Common myeloid progenitor, CD34-positive (primary cell): Measurements from ENCODE around the gene OGFOD1.
A peak's percentile ranks its signal among the peaks of the same experiment; 100 is the strongest.

ENCODE experiments used
- CTCF ChIA-PET: fragments of 350-600 bp; sonication (Branson Sonifier 250); formaldehyde crosslinking; loops from one replicate; lab custom pipeline; 2021; ENCODE audit warnings: antibody characterized with exemption; lab: Charles Lee
- POLR2A ChIA-PET: fragments of 350-600 bp; sonication (Branson Sonifier 250); formaldehyde crosslinking; loops from one replicate; lab custom pipeline; 2021; ENCODE audit warnings: antibody characterized with exemption; lab: Charles Lee
- DNase-seq, 3 donors: peaks; one replicate each; pipeline versions ENCODE4 v3.0.0 to v3.0.0-alpha.2; 2013
- H3K27ac ChIP-seq, 2 experiments: 1 replicate in 1 of 2; 2 replicates in 1 of 2; pipeline ENCODE4 v1.7.0; 2013; ENCODE audit warnings: inconsistent platforms in 2 of 2, low read length in 2 of 2, mild to moderate bottlenecking in 2 of 2, low read depth in 1 of 2, moderate library complexity in 1 of 2; ENCODE audit not compliant: severe bottlenecking in 2 of 2, insufficient read depth in 1 of 2, poor library complexity in 1 of 2
- H3K27me3 ChIP-seq, 5 experiments: replicated peaks in 2 of 5; 1 replicate in 3 of 5; 2 replicates in 2 of 5; pipeline versions ENCODE4 v1.6.1 to v1.7.0; 2013; ENCODE audit warnings: low read length in 4 of 5, mild to moderate bottlenecking in 2 of 5, moderate library complexity in 2 of 5, inconsistent platforms in 1 of 5; ENCODE audit not compliant: insufficient read depth in 5 of 5, control insufficient read depth in 4 of 5
- H3K36me3 ChIP-seq, 4 experiments: 1 replicate in 2 of 4; 2 replicates in 2 of 4; pipeline versions ENCODE4 v1.6.1 to v1.7.0; 2013; ENCODE audit warnings: low read length in 3 of 4, control low read depth in 1 of 4, mild to moderate bottlenecking in 1 of 4; ENCODE audit not compliant: control insufficient read depth in 4 of 4, insufficient read depth in 4 of 4
- H3K4me1 ChIP-seq, 4 experiments: 1 replicate in 3 of 4; 2 replicates in 1 of 4; pipeline versions ENCODE4 v1.6.1 to v1.7.1; 2013; ENCODE audit warnings: low read length in 3 of 4, mild to moderate bottlenecking in 3 of 4, control low read depth in 1 of 4, inconsistent platforms in 1 of 4, moderate library complexity in 1 of 4; ENCODE audit not compliant: control insufficient read depth in 4 of 4, insufficient read depth in 4 of 4; ENCODE audit errors: control extremely low read depth in 1 of 4
- H3K4me3 ChIP-seq, 7 experiments: 1 replicate in 4 of 7; 2 replicates in 3 of 7; pipeline versions ENCODE4 v1.5.1 to v1.7.0; 2013; ENCODE audit warnings: mild to moderate bottlenecking in 7 of 7, low read length in 6 of 7, moderate library complexity in 6 of 7, inconsistent platforms in 2 of 7, low read depth in 2 of 7, control low read depth in 1 of 7; ENCODE audit not compliant: insufficient read depth in 4 of 7, control insufficient read depth in 1 of 7; ENCODE audit errors: extremely low read depth in 1 of 7
- H3K9me3 ChIP-seq, 5 experiments: 1 replicate in 4 of 5; 2 replicates in 1 of 5; pipeline versions ENCODE4 v1.6.1 to v1.7.1; 2013; ENCODE audit warnings: low read length in 4 of 5, mild to moderate bottlenecking in 2 of 5, inconsistent platforms in 1 of 5, low read depth in 1 of 5, moderate library complexity in 1 of 5; ENCODE audit not compliant: control insufficient read depth in 4 of 5, insufficient read depth in 2 of 5; ENCODE audit errors: control extremely low read depth in 1 of 5
- WGBS: methylation state at CpG from one replicate; pipeline ENCODE4 v1.1.5; 2013; ENCODE audit not compliant: insufficient coverage; 5-methylcytosine and 5-hydroxymethylcytosine counted together

OGFOD1 gene

DNA sequence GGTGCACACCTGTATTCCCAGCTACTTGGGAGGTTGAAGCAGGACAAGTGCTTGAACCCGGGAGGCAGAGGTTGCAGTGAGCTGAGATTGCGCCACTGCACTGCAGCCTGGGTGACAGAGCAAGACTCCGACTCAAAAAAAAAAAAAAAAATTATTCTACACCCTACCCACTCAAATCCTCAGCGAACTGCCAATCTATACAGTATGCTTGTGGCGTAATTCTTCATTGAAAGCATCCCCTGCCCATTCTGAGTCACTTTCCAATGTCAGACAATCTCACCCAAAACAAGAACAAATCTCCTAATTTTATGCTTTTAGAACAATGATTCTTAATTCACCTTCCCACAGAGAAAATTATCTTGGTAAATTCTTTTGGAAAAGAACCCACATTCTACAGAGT, 38.0 kb upstream of the OGFOD1 start:
- Histone ChIP-seq H3K27me3 (no peaks in the 10 kb centered on the region), H3K4me1 (peaks cover 0 to 8% (median 5%) of the 10 kb centered on the region in 4 experiments), H3K36me3 (peaks cover 6 to 33% (median 25%) of the 10 kb centered on the region in 4 experiments), H3K9me3 (no peaks in the 10 kb centered on the region), H3K27ac (no peak overlapping the region), H3K4me3 (no peak overlapping the region)
- ChIA-PET POLR2A (no interaction called here), CTCF (interaction anchor here (1.3 to 1.4 kb wide), 2 partner anchors 12 to 25 kb away, joined by 3 read pairs; no protein-coding TSS in a partner anchor)
- 100% methylated on average over 2 of the region's 5 CpGs for WGBS
- DNase-seq: no peak

GRCh38 chr16:56414366-56414765, 37.0 kb upstream of the OGFOD1 start:
- no CpG with 5 or more reads among the region's 5 CpGs for WGBS
- H3K27ac ChIP-seq: no peak overlapping the region
- ChIA-PET POLR2A (no interaction called here), CTCF (interaction anchor here (1.3 to 1.4 kb wide), 2 partner anchors 13 to 24 kb away, joined by 3 read pairs; no protein-coding TSS in a partner anchor)
- H3K4me3 ChIP-seq: no peak overlapping the region
- H3K27me3 ChIP-seq: no peaks in the 10 kb centered on the region
- H3K36me3 ChIP-seq: peaks cover 3 to 23% (median 16%) of the 10 kb centered on the region in 4 experiments
- DNase-seq: no peak
- H3K9me3 ChIP-seq: no peaks in the 10 kb centered on the region
- peaks cover 0 to 8% (median 5%) of the 10 kb centered on the region in 4 experiments for H3K4me1 ChIP-seq

DNA sequence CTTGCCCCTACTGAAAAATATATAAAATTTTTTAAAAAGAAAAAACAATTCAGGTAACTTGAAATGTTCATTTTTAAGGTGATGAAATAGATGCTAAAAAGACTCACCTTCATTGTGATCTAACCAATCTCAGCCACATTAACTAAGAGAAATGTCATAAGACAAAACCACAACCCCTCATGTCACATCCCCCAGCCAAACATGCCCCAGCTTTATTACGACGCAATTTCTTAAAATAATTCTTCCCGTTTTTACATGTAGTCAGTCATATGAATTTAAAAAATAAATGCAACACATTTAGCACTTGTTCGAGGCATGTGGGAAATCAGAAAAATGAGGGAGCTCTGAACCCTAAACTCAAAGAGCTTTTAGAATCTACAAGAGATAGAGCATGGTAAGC, 35.5 kb upstream of the OGFOD1 start:
- H3K4me3 ChIP-seq: no peak overlapping the region
- no CpG with 5 or more reads among the region's 4 CpGs for WGBS
- peak in 2 of 3 donors; percentile 49 to 68 for DNase-seq
- H3K36me3 ChIP-seq: peaks cover 3 to 22% (median 13%) of the 10 kb centered on the region in 4 experiments
- no peaks in the 10 kb centered on the region for H3K27me3 ChIP-seq
- ChIA-PET CTCF (interaction anchor here (1.1 to 1.4 kb wide), 2 partner anchors 12 to 15 kb away, joined by 3 to 4 read pairs; no protein-coding TSS in a partner anchor), POLR2A (no interaction called here)
- no peak overlapping the region for H3K27ac ChIP-seq
- H3K4me1 ChIP-seq: peaks cover 0 to 8% (median 5%) of the 10 kb centered on the region in 4 experiments
- no peaks in the 10 kb centered on the region for H3K9me3 ChIP-seq

GRCh38 chr16:56417138-56417537, 34.2 kb upstream of the OGFOD1 start:
- CTCF ChIA-PET: interaction anchor here (0.6 to 1.4 kb wide), 2 partner anchors 16 to 1758 kb away, joined by 4 read pairs; no protein-coding TSS in a partner anchor
- WGBS: 90% methylated on average over 2 of the region's 4 CpGs
- Histone ChIP-seq H3K4me1 (peaks cover 0 to 15% (median 8%) of the 10 kb centered on the region in 4 experiments), H3K36me3 (peaks cover 2 to 10% (median 6%) of the 10 kb centered on the region in 4 experiments), H3K9me3 (no peaks in the 10 kb centered on the region), H3K4me3 (no peak overlapping the region), H3K27me3 (no peaks in the 10 kb centered on the region), H3K27ac (no peak overlapping the region)
- no peak for DNase-seq
- POLR2A ChIA-PET: interaction anchor here (0.6 kb wide), 1 partner anchor 704 kb away, joined by 7 read pairs; no protein-coding TSS in a partner anchor

DNA sequence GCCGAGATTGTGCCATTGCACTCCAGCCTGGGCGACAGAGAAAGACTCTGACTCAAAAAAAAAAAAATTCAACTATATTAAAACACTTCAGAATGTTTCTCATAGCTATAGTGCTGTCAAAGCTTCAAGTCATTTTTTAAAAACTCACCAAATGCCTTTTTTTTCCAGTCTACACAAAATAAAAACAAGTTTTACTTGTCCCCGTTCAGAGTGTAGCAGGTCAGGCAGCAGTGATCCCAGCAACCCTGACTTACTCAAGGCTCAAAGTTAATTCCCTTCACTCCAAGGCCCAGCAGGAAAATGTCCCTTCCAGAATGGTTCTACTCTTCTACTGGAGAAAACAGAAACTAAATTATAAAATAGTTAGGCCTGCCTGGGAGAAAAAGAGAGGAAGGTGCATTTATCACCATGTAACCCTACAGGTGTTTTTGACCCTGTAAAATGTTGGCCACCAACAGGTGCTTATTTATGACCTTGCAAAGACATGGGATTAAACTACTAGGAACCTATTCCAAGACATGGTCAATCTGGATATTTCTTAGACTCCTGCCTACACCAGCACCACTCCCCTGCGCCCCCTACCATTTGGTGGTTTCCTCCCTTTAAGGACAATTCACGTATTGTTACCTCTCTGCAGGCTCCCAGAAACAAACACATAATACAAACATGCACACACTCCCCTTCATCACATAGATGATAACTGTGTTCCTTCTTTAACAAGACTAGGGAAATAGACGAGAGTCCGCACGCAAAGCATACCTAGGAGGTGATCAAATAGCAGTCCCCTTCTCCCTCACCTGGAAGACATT, 31.4 kb upstream of the OGFOD1 start:
- POLR2A ChIA-PET: interaction anchor here (0.6 kb wide), 1 partner anchor 123 kb away, joined by 3 read pairs; no protein-coding TSS in a partner anchor
- CTCF ChIA-PET: no interaction called here
- 99% methylated on average over 8 of the region's 8 CpGs for WGBS
- no peak for DNase-seq
- H3K4me3 ChIP-seq: no peak overlapping the region
- no peaks in the 10 kb centered on the region for H3K36me3 ChIP-seq
- peaks cover 13 to 32% (median 23%) of the 10 kb centered on the region in 4 experiments for H3K4me1 ChIP-seq
- no peaks in the 10 kb centered on the region for H3K27me3 ChIP-seq
- H3K9me3 ChIP-seq: no peaks in the 10 kb centered on the region
- H3K27ac ChIP-seq: no peak overlapping the region

DNA sequence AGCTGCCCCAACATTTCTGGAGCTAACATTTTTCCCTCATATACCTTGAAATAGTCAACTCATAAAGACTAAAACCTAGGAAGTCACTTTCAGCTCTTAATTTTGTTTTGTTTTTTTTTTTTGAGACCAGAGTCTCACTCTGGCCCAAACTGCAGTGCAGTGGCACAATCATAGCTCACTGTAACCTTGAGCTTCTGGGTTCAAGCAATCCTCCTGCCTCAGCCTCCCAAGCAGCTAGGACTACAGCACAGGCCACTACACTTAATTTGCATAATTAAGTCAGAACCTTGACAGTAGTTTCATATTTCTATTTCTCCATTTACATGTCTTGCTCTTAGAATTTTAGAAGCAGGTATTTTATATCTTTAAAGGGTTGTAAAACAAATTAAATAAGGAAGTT, 30.7 kb upstream of the OGFOD1 start:
- Histone ChIP-seq H3K4me3 (no peak overlapping the region), H3K36me3 (no peaks in the 10 kb centered on the region), H3K9me3 (no peaks in the 10 kb centered on the region), H3K27ac (no peak overlapping the region), H3K4me1 (peaks cover 13 to 32% (median 23%) of the 10 kb centered on the region in 4 experiments), H3K27me3 (no peaks in the 10 kb centered on the region)
- ChIA-PET CTCF (no interaction called here), POLR2A (interaction anchor here (0.6 kb wide), 1 partner anchor 122 kb away, joined by 3 read pairs; no protein-coding TSS in a partner anchor)
- no peak for DNase-seq

DNA sequence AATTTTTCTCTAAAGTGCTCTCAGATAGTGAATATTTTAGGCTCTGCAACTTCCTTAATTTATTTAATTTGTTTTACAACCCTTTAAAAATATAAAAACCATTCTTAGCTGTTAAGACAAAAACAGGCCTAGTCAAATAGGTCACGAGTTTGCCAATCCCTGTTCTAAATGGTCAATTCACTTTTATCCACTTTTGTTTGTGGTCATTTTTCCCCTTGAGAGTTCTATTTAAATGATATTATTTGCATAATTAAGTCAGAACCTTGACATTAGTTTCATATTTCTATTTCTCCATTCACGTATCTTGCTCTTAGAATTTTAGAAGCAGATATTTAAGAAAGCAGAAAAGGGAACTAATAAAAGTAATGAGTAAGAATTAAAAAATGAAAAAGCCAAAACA, 30.0 kb upstream of the OGFOD1 start:
- DNase-seq: no peak
- ChIA-PET CTCF (no interaction called here), POLR2A (no interaction called here)
- peaks cover 11 to 33% (median 24%) of the 10 kb centered on the region in 4 experiments for H3K4me1 ChIP-seq
- no peaks in the 10 kb centered on the region for H3K9me3 ChIP-seq
- WGBS: no CpG with 5 or more reads among the region's 2 CpGs
- H3K4me3 ChIP-seq: no peak overlapping the region
- H3K27me3 ChIP-seq: no peaks in the 10 kb centered on the region
- no peaks in the 10 kb centered on the region for H3K36me3 ChIP-seq
- no peak overlapping the region for H3K27ac ChIP-seq
